ENCODE results near the gene PMEL.
"Not testable (repeated sequence)": the region's sequence is repeated elsewhere in the genome, so short reads cannot be mapped to it uniquely, and the experiment has no call there.

PMEL gene

DNA sequence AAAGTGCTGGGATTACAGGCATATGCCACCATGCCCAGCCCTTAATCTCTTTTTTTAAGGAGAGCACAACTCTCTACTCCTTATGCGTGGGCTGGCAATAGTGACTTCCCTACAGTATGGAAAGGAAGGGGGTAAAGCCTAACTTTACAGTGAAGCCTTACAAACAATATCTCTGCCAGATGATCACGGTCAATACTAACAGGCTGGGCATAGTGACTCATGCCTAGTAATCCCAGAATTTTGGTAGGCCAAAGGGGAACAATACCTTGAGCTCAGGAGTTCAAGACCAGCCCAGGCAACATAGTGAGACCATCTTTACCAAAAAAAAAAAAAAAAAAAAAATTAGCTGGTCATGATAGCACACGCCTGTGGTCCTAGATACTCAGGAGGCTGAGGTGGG, 43.7 kb downstream of the PMEL start:
- no peak for DNase-seq (ENCODE audit: low spot score)

DNA sequence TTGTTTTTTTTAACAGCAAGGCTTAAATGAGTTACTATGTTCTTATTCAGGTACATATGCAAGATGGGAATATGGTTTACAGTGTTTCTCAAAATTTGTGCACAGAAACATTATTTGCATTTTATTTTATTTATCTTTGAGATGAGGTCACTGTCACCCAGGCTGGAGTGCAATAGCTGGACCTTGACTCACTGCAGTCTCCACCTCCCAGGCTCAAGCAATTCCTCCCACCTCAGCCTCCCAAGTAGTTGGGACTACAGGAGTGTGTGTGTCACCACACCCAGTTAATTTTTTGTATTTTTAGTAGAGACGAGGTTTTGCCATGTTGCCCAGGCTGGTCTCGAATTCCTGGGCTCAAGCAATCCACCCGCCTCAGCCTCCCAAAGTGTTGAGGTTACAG, 46.8 kb downstream of the PMEL start:
- not testable (repeated sequence) for DNase-seq (ENCODE audit: low spot score)

DNA sequence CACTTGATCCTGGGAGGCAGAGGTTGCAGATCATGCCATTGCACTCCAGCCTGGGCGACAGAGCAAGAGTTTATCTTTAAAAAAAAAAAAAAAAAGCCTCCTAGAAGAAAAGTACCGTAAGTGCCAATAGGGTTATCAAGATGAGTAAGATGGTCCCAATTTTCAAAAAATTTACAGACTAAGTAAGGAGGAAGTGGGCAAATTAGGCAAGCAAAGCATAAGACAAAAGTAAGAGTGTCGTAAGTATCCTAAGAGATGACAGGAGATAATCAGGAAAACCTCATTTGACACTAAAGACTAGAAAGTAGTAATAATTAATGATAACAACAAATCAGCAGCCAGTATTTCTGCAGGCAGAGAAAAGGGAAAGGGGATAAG, 50.4 kb downstream of the PMEL start:
- no peak for DNase-seq (ENCODE audit: low spot score)

DNA sequence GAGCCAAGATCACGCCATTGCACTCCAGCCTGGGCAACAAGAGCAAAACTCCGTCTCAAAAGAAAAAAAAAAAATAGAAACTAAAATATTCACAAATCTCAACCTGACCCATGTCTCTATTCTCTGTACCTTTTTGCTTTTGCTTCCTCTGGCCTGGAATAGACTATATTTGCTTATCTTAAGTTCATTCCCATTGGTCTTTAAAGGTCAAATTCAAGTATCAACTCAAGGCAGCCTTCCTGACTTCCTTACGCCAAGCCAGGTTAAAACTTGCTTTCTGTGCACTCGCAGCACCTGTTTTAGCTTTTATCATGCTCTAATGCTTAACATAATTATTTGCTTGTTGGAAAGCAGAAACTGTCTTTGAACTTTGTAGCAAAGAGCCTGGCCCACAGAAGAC, 52.9 kb downstream of the PMEL start:
- DNase-seq (ENCODE audit: low spot score), result no peak

DNA sequence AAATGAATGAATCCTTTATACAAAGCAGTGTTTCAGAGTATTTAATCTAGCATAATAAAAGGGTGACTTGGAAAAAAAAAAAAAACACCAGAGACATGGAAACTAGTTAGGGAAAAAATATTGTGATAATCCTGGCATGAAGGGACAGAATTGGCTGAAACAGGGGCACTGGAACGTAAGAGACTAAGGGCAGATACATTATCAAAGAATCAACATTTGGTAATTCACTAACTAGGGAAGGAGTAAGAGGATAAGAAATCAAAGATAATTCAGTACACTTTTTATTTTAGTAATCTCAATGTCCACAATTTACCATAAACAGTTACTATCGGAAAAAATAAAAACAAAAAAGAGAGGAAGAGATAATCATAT, 56.3 kb downstream of the PMEL start:
- no peak for DNase-seq (ENCODE audit: low spot score)

DNA sequence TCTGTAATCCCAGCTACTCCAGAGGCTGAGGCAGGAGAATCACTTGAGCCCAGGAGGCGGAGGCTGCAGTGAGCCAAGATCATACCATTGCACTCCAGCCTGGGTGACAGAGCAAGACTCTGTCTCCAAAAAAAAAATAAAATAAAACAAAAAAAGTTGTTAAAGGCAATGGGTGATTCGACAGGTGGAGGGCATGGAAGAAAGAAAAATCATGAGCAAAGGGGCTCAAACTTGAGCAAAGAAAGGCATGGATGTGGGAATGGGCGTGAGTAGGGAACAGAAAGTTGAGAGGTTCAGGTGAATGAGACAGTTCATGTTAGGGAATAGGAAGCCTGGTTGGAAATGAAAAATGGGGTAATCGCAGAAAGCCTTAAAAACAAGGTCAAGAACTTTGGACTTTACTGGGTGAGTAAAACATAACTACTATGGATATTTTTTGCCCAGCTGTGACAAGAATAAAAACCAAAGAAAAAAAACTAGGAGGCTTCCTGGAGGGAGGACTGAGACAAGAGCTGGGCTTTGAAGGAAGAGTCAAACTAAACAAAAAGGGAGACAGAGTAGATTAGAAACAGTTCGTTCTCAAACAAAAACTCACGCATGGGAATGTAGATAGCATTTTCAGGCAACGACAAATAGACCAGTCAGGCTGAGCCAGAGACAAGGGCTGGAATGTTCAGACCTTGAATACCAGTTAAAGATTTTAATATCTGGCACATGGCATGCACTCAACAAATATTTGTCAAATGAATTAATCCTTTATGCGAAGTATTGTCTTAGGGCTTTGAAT, 56.9 kb downstream of the PMEL start:
- no peak for DNase-seq (ENCODE audit: low spot score)

DNA sequence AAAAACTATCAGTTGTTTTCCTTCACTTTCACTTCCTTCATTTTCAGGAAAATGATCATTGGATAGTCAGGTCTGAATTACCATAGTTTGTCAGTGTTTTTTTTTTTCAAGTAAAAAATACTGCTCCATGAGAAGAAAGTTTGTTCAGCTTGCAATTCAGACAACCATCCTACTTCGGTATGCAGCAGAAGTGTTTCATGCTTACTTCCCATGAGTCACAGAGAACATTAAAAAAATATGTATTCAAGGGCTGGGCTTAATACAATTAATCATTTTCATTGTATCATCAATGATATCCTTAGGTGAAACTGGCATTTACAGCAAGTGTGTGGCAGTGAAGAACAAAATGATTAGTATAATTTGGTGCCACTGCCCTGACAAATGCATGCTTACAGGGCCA, 59.8 kb downstream of the PMEL start:
- DNase-seq (ENCODE audit: low spot score), result no peak

Data from SW480 (cell line).